ENCODE measurements around the gene P2RX2.

The P2RX2 gene

GRCh38 chr12:132621657-132622435 is 3.3 kb downstream of the P2RX2 start:
- DNase-seq: no peak

GRCh38 chr12:132622437-132623071 is 4.0 kb downstream of the P2RX2 start:
- DNase-seq: no peak

- no peak for DNase-seq
Measured at GRCh38 chr12:132623072-132623869, 4.7 kb downstream of the P2RX2 start.

GRCh38 chr12:132624186-132624855 is 5.7 kb downstream of the P2RX2 start:
- no peak for DNase-seq

- DNase-seq: no peak
Measured at GRCh38 chr12:132624910-132625630, 6.5 kb downstream of the P2RX2 start.

GRCh38 chr12:132625731-132626430 is 7.3 kb downstream of the P2RX2 start:
- DNase-seq: no peak

- DNase-seq: no peak
Measured at GRCh38 chr12:132629330-132629729, 10.8 kb downstream of the P2RX2 start.

- no peak for DNase-seq
Measured at GRCh38 chr12:132630672-132631071, 12.1 kb downstream of the P2RX2 start.

- no peak for DNase-seq
Measured at GRCh38 chr12:132631666-132632065, 13.1 kb downstream of the P2RX2 start.

- no peak for DNase-seq
Measured at GRCh38 chr12:132632521-132633228, 14.1 kb downstream of the P2RX2 start.

- no peak for DNase-seq
Measured at GRCh38 chr12:132633398-132633797, 14.8 kb downstream of the P2RX2 start.

- DNase-seq: no peak
Measured at GRCh38 chr12:132633901-132634300, 15.3 kb downstream of the P2RX2 start.

- no peak for DNase-seq
Measured at GRCh38 chr12:132634411-132634990, 15.9 kb downstream of the P2RX2 start.

GRCh38 chr12:132635076-132635955 is 16.7 kb downstream of the P2RX2 start:
- DNase-seq: no peak

GRCh38 chr12:132637811-132638210 is 19.2 kb downstream of the P2RX2 start:
- DNase-seq: no peak

- DNase-seq: peak; percentile 31
Measured at GRCh38 chr12:132638541-132639408, 20.2 kb downstream of the P2RX2 start.

GRCh38 chr12:132639956-132640520 is 21.5 kb downstream of the P2RX2 start:
- DNase-seq: no peak

- DNase-seq: no peak
Measured at GRCh38 chr12:132640936-132641335, 22.4 kb downstream of the P2RX2 start.

Data from activated CD4-positive, alpha-beta T cell treated with anti-CD3 and anti-CD28 coated beads for 48 hours (primary cell).